ENCODE data around the gene ZNF524. TPM values are rescaled to one million over a fixed set of nuclear protein-coding genes. Genes with fewer than 3 reads are reported as not detected.

ZNF524 gene
- total and polyA plus RNA-seq, 9 of the 15 experiments (the other 6 are each of a cell fraction or from before 2014, with no cell fraction given): 0.08 to 15.6 (median 2.9) TPM

DNA sequence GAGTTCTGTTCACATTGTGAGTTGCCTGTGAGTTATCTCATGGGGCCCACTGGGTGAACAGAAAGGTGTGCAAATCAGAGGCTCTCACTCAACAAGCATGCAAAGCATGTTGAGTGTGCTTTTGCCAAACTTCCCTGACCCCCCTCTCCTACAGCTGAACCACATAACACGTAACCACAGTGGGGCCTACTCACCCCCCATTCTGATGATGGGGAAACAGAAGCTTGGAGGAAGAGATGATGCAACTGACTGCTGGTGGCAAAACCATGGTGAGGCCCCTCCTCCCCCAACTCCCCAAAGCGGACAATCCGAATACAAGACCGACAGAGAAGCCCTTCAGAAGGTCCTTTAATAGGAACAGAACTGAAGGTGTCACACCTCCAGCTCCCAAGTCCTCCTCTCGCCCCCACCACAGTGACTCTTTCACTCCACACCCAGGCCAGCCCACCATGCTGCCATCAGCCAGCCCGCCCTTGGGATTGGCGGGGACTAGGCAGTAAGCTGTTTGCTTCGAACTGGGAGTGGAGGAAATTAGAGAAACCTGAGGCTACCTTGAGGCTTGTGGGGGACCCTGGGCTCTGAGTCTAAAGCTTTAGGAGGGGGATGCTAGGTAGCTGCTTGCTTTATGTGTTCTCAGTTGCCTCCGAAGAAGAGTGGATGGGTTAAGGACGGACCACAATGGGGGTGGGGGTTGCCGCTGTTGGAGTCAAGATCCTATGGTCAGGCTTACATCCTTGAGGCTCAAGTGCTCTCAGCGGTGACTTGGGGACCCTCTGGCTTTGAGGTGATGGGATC is 20.5 kb downstream of the ZNF524 start:
- Histone ChIP-seq H3K27me3 (ENCODE audit: control insufficient read depth in 2 of 2, insufficient read depth in 2 of 2, low read length in 2 of 2) (no peaks in the 10 kb centered on the region), H4K20me1 (replicated peaks; ENCODE audit: control insufficient read depth, insufficient read depth, low read length) (no peaks in the 10 kb centered on the region; the same call in 1 of the 2 replicates), H3K4me3 (no peak overlapping the region), H3K9ac (ENCODE audit: insufficient read depth in 1 of 2, low read depth in 2 of 2, low read length in 2 of 2) (no peak overlapping the region), H3K4me2 (ENCODE audit: insufficient read depth, low read length) (no peak overlapping the region), H3K36me3 (ENCODE audit: control insufficient read depth, insufficient read depth, low read length) (peaks cover 27% of the 10 kb centered on the region; the same call in 2 of the 3 replicates), H3K27ac (ENCODE audit: extremely low read depth, low read depth, low read length) (no peak overlapping the region), H3K79me2 (ENCODE audit: control insufficient read depth, insufficient read depth, low read length) (peaks cover 7% of the 10 kb centered on the region; the same call in 2 of the 3 replicates), H2AFZ (ENCODE audit: low read depth, low read length) (no peak overlapping the region), H3K9me3 (replicated peaks; ENCODE audit: control insufficient read depth, insufficient read depth, low read depth, low read length) (no peaks in the 10 kb centered on the region), H3K9me1 (ENCODE audit: control insufficient read depth, insufficient read depth, low read length) (peaks cover 3% of the 10 kb centered on the region), H3K4me1 (replicated peaks in 1 of 2; ENCODE audit: control insufficient read depth in 2 of 2, insufficient read depth in 2 of 2, low read length in 2 of 2) (peaks cover 9 to 17% of the 10 kb centered on the region in 2 experiments; a peak in 4 of 5 replicates)
- ATAC-seq (no peak), DNase-seq (ENCODE audit: extremely low read depth in 1 of 4, low spot score in 3 of 4) (peak in 2 of 4 experiments; percentile 3 to 4), FAIRE-seq (no peak)
- WGBS (ENCODE audit: insufficient coverage, low coverage, missing lambda C conversion rate): 83% methylated on average over 12 of the region's 12 CpGs
- in situ Hi-C loops (cut with MboI) (loop anchor here (10.0 kb wide), 1 partner anchor 336 kb away; the partner anchor contains the start of genes BRSK1 and HSPBP1), intact Hi-C loops (cut with micrococcal nuclease) (no loop called here)
- ChIA-PET CTCF (ENCODE audit: low intra/inter-chr PET ratio) (no interaction called here), POLR2A (interaction anchor here (0.6 to 2.0 kb wide), 5 partner anchors 10 to 1074 kb away, joined by 3 to 11 read pairs (median 4); partner anchors contain the start of genes FIZ1 and ZNF865)
- BruUV-seq (replicated peaks): no TSS peak
- TF ChIP-seq SIN3A (IDR thresholded peaks at IDR 0.05; ENCODE audit: borderline replicate concordance in 2 of 2, control insufficient read depth in 1 of 2, low read depth in 2 of 2, low read length in 2 of 2) (no peak), DIDO1 (tag; IDR thresholded peaks at IDR 0.05; ENCODE audit: low read depth) (no peak), SMAD4 (CRISPR knock-in tag; conservative IDR thresholded peaks at IDR 0.05) (peak; percentile 48; the same call in 1 of the 2 replicates), POLR2A (conservative IDR thresholded peaks at IDR 0.05) (no peak), CXXC5 (CRISPR knock-in tag; IDR thresholded peaks at IDR 0.05) (0 out of 2 replicates have a peak, but pooled peaks have one; percentile 28), ZBTB7A (IDR thresholded peaks at IDR 0.05; ENCODE audit: borderline replicate concordance, control insufficient read depth, low read depth, low read length) (no peak), EGR1 (conservative IDR thresholded peaks at IDR 0.05) (no peak), CEBPG (CRISPR knock-in tag; IDR thresholded peaks at IDR 0.05) (peak; percentile 80), CEBPG (tag; conservative IDR thresholded peaks at IDR 0.05 in 1 of 2, IDR thresholded peaks at IDR 0.05 in 1 of 2) (peak; percentile 20 to 80; a peak in 3 of 4 replicates), TBL1XR1 (IDR thresholded peaks at IDR 0.05; ENCODE audit: low read length in 2 of 2) (no peak), SMAD2 (IDR thresholded peaks at IDR 0.05; ENCODE audit: low read depth, low read length) (no peak), SREBF2 (CRISPR knock-in tag; IDR thresholded peaks at IDR 0.05) (no peak), ZNF134 (CRISPR knock-in tag; conservative IDR thresholded peaks at IDR 0.05) (no peak), NR2C2 (CRISPR knock-in tag; IDR thresholded peaks at IDR 0.05) (no peak), NR2C2 (tag; IDR thresholded peaks at IDR 0.05) (no peak), NCOA6 (IDR thresholded peaks at IDR 0.05) (no peak)
- TF ChIP-seq, protein P1, sequence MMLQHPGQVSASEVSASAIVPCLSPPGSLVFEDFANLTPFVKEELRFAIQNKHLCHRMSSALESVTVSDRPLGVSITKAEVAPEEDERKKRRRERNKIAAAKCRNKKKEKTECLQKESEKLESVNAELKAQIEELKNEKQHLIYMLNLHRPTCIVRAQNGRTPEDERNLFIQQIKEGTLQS (IDR thresholded peaks at IDR 0.05): peak; percentile 77
- TF ChIP-seq, protein P1 (CRISPR knock-in tag; conservative IDR thresholded peaks at IDR 0.05): no peak
- TF ChIP-seq, protein P2, sequence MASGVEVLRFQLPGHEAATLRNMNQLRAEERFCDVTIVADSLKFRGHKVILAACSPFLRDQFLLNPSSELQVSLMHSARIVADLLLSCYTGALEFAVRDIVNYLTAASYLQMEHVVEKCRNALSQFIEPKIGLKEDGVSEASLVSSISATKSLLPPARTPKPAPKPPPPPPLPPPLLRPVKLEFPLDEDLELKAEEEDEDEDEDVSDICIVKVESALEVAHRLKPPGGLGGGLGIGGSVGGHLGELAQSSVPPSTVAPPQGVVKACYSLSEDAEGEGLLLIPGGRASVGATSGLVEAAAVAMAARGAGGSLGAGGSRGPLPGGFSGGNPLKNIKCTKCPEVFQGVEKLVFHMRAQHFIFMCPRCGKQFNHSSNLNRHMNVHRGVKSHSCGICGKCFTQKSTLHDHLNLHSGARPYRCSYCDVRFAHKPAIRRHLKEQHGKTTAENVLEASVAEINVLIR (CRISPR knock-in tag; IDR thresholded peaks at IDR 0.05): no peak
- TF ChIP-seq, protein P3, sequence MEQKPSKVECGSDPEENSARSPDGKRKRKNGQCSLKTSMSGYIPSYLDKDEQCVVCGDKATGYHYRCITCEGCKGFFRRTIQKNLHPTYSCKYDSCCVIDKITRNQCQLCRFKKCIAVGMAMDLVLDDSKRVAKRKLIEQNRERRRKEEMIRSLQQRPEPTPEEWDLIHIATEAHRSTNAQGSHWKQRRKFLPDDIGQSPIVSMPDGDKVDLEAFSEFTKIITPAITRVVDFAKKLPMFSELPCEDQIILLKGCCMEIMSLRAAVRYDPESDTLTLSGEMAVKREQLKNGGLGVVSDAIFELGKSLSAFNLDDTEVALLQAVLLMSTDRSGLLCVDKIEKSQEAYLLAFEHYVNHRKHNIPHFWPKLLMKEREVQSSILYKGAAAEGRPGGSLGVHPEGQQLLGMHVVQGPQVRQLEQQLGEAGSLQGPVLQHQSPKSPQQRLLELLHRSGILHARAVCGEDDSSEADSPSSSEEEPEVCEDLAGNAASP (IDR thresholded peaks at IDR 0.05): no peak
